HepG2 (cell line): ENCODE results near the gene MPPE1. TPM values are rescaled to one million over a fixed set of nuclear protein-coding genes. Genes with fewer than 3 reads are reported as not detected.
A peak's percentile ranks its signal among the peaks of the same experiment; 100 is the strongest.

Experiments
- AGO2 ChIP-seq: fragments of 200-400 bp; formaldehyde crosslinking; optimal IDR thresholded peaks from 2 replicates; pipeline ENCODE3; 2017; ENCODE audit warnings: mild to moderate bottlenecking, low read depth, low read length, moderate library complexity
- ARHGAP35 ChIP-seq: sonication (generic); formaldehyde crosslinking; IDR thresholded peaks from 2 replicates; pipeline ENCODE4 v1.9.0; 2022; ENCODE audit warnings: mild to moderate bottlenecking, inconsistent platforms, moderate library complexity, missing genetic modification reagents, borderline replicate concordance
- ARID2 ChIP-seq: sonication (generic); formaldehyde crosslinking; IDR thresholded peaks from 2 replicates; pipeline ENCODE4 v1.8.1; 2022; ENCODE audit warnings: mild to moderate bottlenecking, missing genetic modification reagents, borderline replicate concordance
- DNMT3B ChIP-seq: conservative IDR thresholded peaks from 2 replicates; pipeline ENCODE4 v1.6.1; 2016; ENCODE audit warnings: missing biosample characterization, control low read depth
- GABPA ChIP-seq, 2 experiments: IDR thresholded peaks; 2 replicates each; pipeline ENCODE4 v1.6.1; 2011 to 2016; ENCODE audit warnings: low read depth in 2 of 2, low read length in 1 of 2, missing biosample characterization in 1 of 2, missing genetic modification characterization in 1 of 2
- GATAD2A ChIP-seq: IDR thresholded peaks from 2 replicates; pipeline ENCODE4 v1.6.1; 2016
- GLI4 ChIP-seq: sonication (generic); formaldehyde crosslinking; IDR thresholded peaks from 2 replicates; pipeline ENCODE4 v1.5.1; 2020; ENCODE audit warnings: missing genetic modification reagents, mild to moderate bottlenecking, moderate library complexity, borderline replicate concordance
- KAT8 ChIP-seq: IDR thresholded peaks from 2 replicates; pipeline ENCODE4 v1.6.1; 2016; ENCODE audit warnings: missing genetic modification reagents, missing compliant biosample characterization
- MEF2D ChIP-seq: sonication (generic); formaldehyde crosslinking; IDR thresholded peaks from 2 replicates; pipeline ENCODE4 v1.5.1; 2020; ENCODE audit warnings: mild to moderate bottlenecking, missing genetic modification reagents
- MXD4 ChIP-seq: IDR thresholded peaks from 2 replicates; pipeline ENCODE4 v1.6.1; 2016; ENCODE audit warnings: mild to moderate bottlenecking, missing biosample characterization, missing genetic modification reagents
- NCOA2 ChIP-seq: sonication (generic); formaldehyde crosslinking; IDR thresholded peaks from 2 replicates; pipeline ENCODE4 v1.8.0; 2022; ENCODE audit warnings: inconsistent platforms
- NR2C2 ChIP-seq: sonication (generic); formaldehyde crosslinking; IDR thresholded peaks from 2 replicates; pipeline ENCODE4 v1.4.0; 2020; ENCODE audit warnings: missing genetic modification reagents, mild to moderate bottlenecking, moderate library complexity, borderline replicate concordance
- RARA ChIP-seq: IDR thresholded peaks from 2 replicates; pipeline ENCODE4 v1.6.1; 2016; ENCODE audit warnings: missing genetic modification reagents, missing compliant biosample characterization
- RCOR2 ChIP-seq: IDR thresholded peaks from 2 replicates; pipeline ENCODE4 v1.6.1; 2016; ENCODE audit warnings: missing biosample characterization, missing genetic modification reagents
- SMAD3 ChIP-seq: sonication (generic); formaldehyde crosslinking; IDR thresholded peaks from 2 replicates; pipeline ENCODE4 v1.4.0; 2020; ENCODE audit warnings: missing genetic modification reagents
- TBX3 ChIP-seq: fragments of 450-650 bp; IDR thresholded peaks from 2 replicates; pipeline ENCODE4 v1.6.1; 2017; ENCODE audit warnings: antibody characterized with exemption, mild to moderate bottlenecking, inconsistent platforms, borderline replicate concordance
- TGIF2 ChIP-seq: IDR thresholded peaks from 2 replicates; pipeline ENCODE4 v1.6.1; 2016; ENCODE audit warnings: control low read depth, missing compliant biosample characterization
- U2AF2 ChIP-seq: fragments of 200-400 bp; formaldehyde crosslinking; IDR thresholded peaks from 2 replicates; pipeline ENCODE4 v1.6.1; 2017; ENCODE audit warnings: low read depth, mild to moderate bottlenecking, low read length
- YEATS2 ChIP-seq: sonication (generic); formaldehyde crosslinking; IDR thresholded peaks from 2 replicates; pipeline ENCODE4 v1.4.0; 2020; ENCODE audit warnings: missing genetic modification reagents, borderline replicate concordance
- ZBTB3 ChIP-seq: sonication (generic); formaldehyde crosslinking; IDR thresholded peaks from 2 replicates; pipeline ENCODE4 v1.4.0; 2020; ENCODE audit warnings: low read depth, mild to moderate bottlenecking, moderate library complexity, missing genetic modification reagents, borderline replicate concordance
- ZFP36 ChIP-seq: fragments of 150-350 bp; IDR thresholded peaks from 2 replicates; pipeline ENCODE4 v1.6.1; 2018; ENCODE audit warnings: borderline replicate concordance, low read length, low read depth; ENCODE audit not compliant: partially characterized antibody
- ZMYM2 ChIP-seq: sonication (generic); formaldehyde crosslinking; IDR thresholded peaks from 2 replicates; pipeline ENCODE4 v1.8.0; 2022; ENCODE audit warnings: mild to moderate bottlenecking, missing genetic modification reagents
- ZNF121 ChIP-seq: sonication (generic); formaldehyde crosslinking; IDR thresholded peaks from 2 replicates; pipeline ENCODE4 v1.5.0; 2020; ENCODE audit warnings: mild to moderate bottlenecking, missing genetic modification reagents
- ZNF335 ChIP-seq: sonication (generic); formaldehyde crosslinking; IDR thresholded peaks from 2 replicates; pipeline ENCODE4 v1.4.0; 2020; ENCODE audit warnings: missing genetic modification reagents
- ZNF354B ChIP-seq: sonication (generic); formaldehyde crosslinking; IDR thresholded peaks from 2 replicates; pipeline ENCODE4 v1.8.0; 2022; ENCODE audit warnings: mild to moderate bottlenecking, missing genetic modification reagents
- ZNF652 ChIP-seq: IDR thresholded peaks from 2 replicates; pipeline ENCODE4 v1.6.1; 2016; ENCODE audit warnings: low read depth, borderline replicate concordance
- ZNF83 ChIP-seq: sonication (generic); formaldehyde crosslinking; IDR thresholded peaks from 2 replicates; pipeline ENCODE4 v1.4.0; 2020; ENCODE audit warnings: missing genetic modification reagents, mild to moderate bottlenecking, borderline replicate concordance
- polyA plus RNA-seq, 8 experiments: library from polyadenylated mRNA; depleted of rRNA in 3 of 8; stranded (reverse) in 7 of 8; unstranded in 1 of 8; fragments of >200 nt; fragmentation: Illumina TruSeq in 4 of 8; extraction: Trizol in 4 of 8; gene quantifications; 2 replicates each; pipeline versions ENCODE4 v1.2.1 to v1.2.3, GENCODE V29; 2011 to 2016; ENCODE audit warnings: low read depth in 4 of 8, missing spikeins in 1 of 8, mixed read lengths in 1 of 8; ENCODE audit not compliant: insufficient read depth in 1 of 8
- total RNA-seq, 5 experiments: library from RNA; depleted of rRNA; stranded (reverse); fragments of >200 nt; fragmentation: Illumina TruSeq; extraction: Trizol; gene quantifications; 2 replicates each; pipeline ENCODE4 v1.2.3, GENCODE V29; 2016; ENCODE audit warnings: low read depth in 1 of 5
- TF ChIP-seq, protein P1 (sequence below): sonication (generic); IDR thresholded peaks from 2 replicates; pipeline ENCODE4 v1.6.1; 2016; ENCODE audit warnings: low read depth, borderline replicate concordance
- TF ChIP-seq, protein P2 (sequence below): sonication (generic); formaldehyde crosslinking; IDR thresholded peaks from 2 replicates; pipeline ENCODE4 v1.5.0; 2020; ENCODE audit warnings: mild to moderate bottlenecking, low read depth, missing genetic modification reagents, borderline replicate concordance
- TF ChIP-seq, protein P3 (sequence below), 2 experiments: sonication (generic) in 1 of 2; formaldehyde crosslinking in 1 of 2; IDR thresholded peaks; 2 replicates each; pipeline versions ENCODE4 v1.4.0 to v1.6.1; 2018 to 2020; ENCODE audit warnings: missing genetic modification reagents in 2 of 2, borderline replicate concordance in 1 of 2, low read depth in 1 of 2, mild to moderate bottlenecking in 1 of 2, missing biosample characterization in 1 of 2

Gene MPPE1
- total and polyA plus RNA-seq, 2 of the 13 experiments (the other 11 are each of a cell fraction or from before 2014, with no cell fraction given): 9.6 to 11.9 TPM

DNA sequence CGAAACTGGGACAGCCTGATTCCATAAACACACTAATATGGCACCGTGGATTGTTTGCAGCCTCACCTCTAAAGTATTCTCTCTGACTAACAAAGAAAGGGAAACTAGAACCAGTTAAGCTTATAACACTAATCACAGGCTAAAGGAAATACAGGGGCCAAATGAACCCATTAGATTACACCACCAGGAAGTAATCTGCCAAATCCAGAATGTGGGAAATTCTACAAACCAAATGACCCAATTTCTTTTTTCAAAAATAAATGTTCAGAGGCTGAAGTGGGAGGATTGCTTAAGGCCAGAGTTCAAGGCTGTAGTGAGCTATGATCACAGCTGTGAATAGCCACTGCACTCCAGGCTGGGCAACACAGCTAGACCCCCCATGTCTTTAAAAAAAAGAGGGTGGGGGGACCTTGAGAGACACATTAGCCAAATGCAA is 1.5 kb upstream of the MPPE1 start (continued):
- TF ChIP-seq, protein P1, sequence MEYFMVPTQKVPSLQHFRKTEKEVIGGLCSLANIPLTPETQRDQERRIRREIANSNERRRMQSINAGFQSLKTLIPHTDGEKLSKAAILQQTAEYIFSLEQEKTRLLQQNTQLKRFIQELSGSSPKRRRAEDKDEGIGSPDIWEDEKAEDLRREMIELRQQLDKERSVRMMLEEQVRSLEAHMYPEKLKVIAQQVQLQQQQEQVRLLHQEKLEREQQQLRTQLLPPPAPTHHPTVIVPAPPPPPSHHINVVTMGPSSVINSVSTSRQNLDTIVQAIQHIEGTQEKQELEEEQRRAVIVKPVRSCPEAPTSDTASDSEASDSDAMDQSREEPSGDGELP: peak; percentile 76
- no peak for TF ChIP-seq KAT8 (CRISPR knock-in tag)
- peak; percentile 47; the same call in 1 of the 2 replicates for TF ChIP-seq NR2C2 (CRISPR knock-in tag)
- TF ChIP-seq TGIF2 (CRISPR knock-in tag): no peak
- TF ChIP-seq AGO2: no peak
- TF ChIP-seq MEF2D (CRISPR knock-in tag): no peak
- TF ChIP-seq SMAD3 (CRISPR knock-in tag): 0 out of 2 replicates have a peak, but pooled peaks have one; percentile 30
- TF ChIP-seq MXD4 (CRISPR knock-in tag): no peak
- no peak for TF ChIP-seq ZNF335 (CRISPR knock-in tag)
- no peak; the same call in 1 of the 2 replicates for TF ChIP-seq ZBTB3
- no peak for TF ChIP-seq U2AF2
- TF ChIP-seq GLI4 (CRISPR knock-in tag): 0 out of 2 replicates have a peak, but pooled peaks have one; percentile 35
- TF ChIP-seq ZNF354B (CRISPR knock-in tag): no peak
- no peak for TF ChIP-seq ZNF83 (CRISPR knock-in tag)
- no peak for TF ChIP-seq TBX3
- TF ChIP-seq DNMT3B: no peak
- TF ChIP-seq ZNF121: peak; percentile 100
- no peak for TF ChIP-seq ZNF652
- TF ChIP-seq, protein P2, sequence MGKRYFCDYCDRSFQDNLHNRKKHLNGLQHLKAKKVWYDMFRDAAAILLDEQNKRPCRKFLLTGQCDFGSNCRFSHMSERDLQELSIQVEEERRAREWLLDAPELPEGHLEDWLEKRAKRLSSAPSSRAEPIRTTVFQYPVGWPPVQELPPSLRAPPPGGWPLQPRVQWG (CRISPR knock-in tag): no peak
- TF ChIP-seq RCOR2: peak; percentile 55; the same call in 1 of the 2 replicates
- TF ChIP-seq RARA (CRISPR knock-in tag): 0 out of 2 replicates have a peak, but pooled peaks have one; percentile 25
- TF ChIP-seq YEATS2: no peak
- no peak for TF ChIP-seq ARHGAP35 (CRISPR knock-in tag)
- TF ChIP-seq ZMYM2 (CRISPR knock-in tag): peak; percentile 71
- TF ChIP-seq, protein P3, sequence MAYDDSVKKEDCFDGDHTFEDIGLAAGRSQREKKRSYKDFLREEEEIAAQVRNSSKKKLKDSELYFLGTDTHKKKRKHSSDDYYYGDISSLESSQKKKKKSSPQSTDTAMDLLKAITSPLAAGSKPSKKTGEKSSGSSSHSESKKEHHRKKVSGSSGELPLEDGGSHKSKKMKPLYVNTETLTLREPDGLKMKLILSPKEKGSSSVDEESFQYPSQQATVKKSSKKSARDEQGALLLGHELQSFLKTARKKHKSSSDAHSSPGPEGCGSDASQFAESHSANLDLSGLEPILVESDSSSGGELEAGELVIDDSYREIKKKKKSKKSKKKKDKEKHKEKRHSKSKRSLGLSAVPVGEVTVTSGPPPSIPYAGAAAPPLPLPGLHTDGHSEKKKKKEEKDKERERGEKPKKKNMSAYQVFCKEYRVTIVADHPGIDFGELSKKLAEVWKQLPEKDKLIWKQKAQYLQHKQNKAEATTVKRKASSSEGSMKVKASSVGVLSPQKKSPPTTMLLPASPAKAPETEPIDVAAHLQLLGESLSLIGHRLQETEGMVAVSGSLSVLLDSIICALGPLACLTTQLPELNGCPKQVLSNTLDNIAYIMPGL (CRISPR knock-in tag; IDR thresholded peaks at IDR 0.05; ENCODE audit: borderline replicate concordance in 1 of 2, low read depth in 1 of 2): no peak
- no peak for TF ChIP-seq ZFP36
- TF ChIP-seq GATAD2A: peak; percentile 24; the same call in 1 of the 2 replicates
- 0 out of 2 replicates have a peak, but pooled peaks have one; percentile 16 for TF ChIP-seq NCOA2
- TF ChIP-seq GABPA (IDR thresholded peaks at IDR 0.05; ENCODE audit: low read depth, low read length): no peak
- TF ChIP-seq GABPA (CRISPR knock-in tag; IDR thresholded peaks at IDR 0.05; ENCODE audit: low read depth): peak; percentile 45; the same call in 1 of the 2 replicates
- TF ChIP-seq ARID2 (CRISPR knock-in tag): no peak
